ENCODE data around the gene NCAN.
"Not testable (repeated sequence)": the region's sequence is repeated elsewhere in the genome, so short reads cannot be mapped to it uniquely, and the experiment has no call there.

The NCAN gene

DNA sequence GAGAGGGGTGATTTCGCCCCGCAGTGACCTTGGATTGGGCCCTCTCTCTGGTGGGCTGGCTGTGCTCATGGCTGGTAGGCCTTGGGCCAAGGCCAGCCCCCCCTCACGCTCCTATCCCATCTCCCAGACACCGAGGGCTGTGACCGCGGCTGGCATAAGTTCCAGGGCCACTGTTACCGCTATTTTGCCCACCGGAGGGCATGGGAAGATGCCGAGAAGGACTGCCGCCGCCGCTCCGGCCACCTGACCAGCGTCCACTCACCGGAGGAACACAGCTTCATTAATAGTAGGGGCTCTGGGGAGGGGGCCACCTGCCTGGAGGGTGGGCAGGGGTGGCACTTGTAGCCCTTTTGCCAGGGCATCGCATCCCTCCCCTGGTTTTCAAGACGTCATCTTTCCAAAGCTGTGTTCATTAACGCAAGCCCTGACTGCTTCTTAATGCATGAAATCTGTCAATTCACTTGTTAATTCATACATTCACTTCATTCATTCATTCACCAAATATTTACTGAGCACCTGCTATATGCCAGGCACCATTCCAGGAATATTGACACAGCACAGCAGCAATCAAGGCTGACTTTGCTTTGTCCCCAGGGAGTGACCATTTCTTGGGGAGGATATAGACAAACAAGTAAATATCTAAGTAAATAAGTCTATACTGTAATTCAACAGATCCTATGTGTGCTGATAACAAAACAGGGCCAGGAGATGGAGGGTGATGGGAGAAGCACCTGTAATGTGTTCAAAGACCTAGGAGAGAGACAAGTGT, 26.6 kb downstream of the NCAN start:
- no peak overlapping the region for H3K27ac ChIP-seq (ENCODE audit: low read depth in 2 of 2, low read length in 2 of 2)
- no peaks in the 10 kb centered on the region for H3K4me1 ChIP-seq (ENCODE audit: control insufficient read depth in 2 of 2, insufficient read depth in 2 of 2, low read length in 2 of 2)
- H3K4me3 ChIP-seq (ENCODE audit: low read length in 2 of 2), result no peak overlapping the region
- H3K9ac ChIP-seq (ENCODE audit: low read depth in 1 of 2, low read length in 2 of 2), result no peak overlapping the region
- H3K27me3 ChIP-seq (ENCODE audit: control insufficient read depth in 2 of 2, insufficient read depth in 2 of 2, low read length in 2 of 2), result peaks cover 3 to 7% of the 10 kb centered on the region in 2 donors
- peaks cover 6 to 10% of the 10 kb centered on the region in 2 donors for H3K9me3 ChIP-seq (ENCODE audit: control insufficient read depth in 2 of 2, low read length in 2 of 2)
- H3K36me3 ChIP-seq (ENCODE audit: control insufficient read depth in 2 of 2, insufficient read depth in 2 of 2, low read length in 2 of 2), result no peaks in the 10 kb centered on the region

DNA sequence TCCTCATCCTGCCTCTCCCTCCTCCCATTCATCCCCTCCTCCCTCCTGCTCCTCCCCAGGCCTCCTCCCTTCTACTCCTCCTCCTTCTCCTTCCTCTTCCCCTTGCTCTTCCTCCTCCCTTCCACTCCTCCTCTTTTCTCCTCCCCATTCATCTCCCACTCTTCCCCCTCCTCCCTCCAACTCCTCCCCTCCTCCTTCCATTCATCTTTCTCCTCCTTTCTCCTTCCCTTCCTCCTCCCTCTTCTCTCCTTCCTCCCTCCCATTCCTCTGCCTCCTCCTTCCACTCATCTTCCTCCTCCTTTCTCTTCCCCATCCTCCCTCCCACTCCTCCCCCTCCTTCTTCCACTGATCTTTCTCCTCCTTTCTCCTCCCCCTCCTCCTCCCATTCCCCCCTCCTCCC, 27.9 kb downstream of the NCAN start:
- peaks cover 3 to 7% of the 10 kb centered on the region in 2 donors for H3K27me3 ChIP-seq (ENCODE audit: control insufficient read depth in 2 of 2, insufficient read depth in 2 of 2, low read length in 2 of 2)

DNA sequence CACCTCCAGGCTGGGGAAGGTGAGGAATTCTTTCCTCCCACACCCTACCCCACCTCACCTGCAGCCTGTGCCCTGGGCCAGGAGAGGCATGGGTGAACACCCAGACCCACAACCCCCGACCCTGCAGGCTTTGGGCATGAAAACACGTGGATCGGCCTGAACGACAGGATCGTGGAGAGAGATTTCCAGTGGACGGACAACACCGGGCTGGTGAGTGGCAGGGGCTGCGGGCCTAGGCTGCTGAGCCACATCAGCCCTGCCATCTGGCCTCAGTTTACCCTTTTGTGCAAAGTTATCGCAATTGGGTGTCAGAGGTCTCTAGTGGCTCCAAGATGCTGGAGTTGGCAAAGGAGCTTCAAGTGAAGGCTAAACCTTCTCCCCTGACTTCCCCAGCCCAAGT, 28.7 kb downstream of the NCAN start:
- peaks cover 3 to 7% of the 10 kb centered on the region in 2 donors for H3K27me3 ChIP-seq (ENCODE audit: control insufficient read depth in 2 of 2, insufficient read depth in 2 of 2, low read length in 2 of 2)
- H3K36me3 ChIP-seq (ENCODE audit: control insufficient read depth in 2 of 2, insufficient read depth in 2 of 2, low read length in 2 of 2), result no peaks in the 10 kb centered on the region
- H3K4me3 ChIP-seq (ENCODE audit: low read length in 2 of 2), result no peak overlapping the region
- H3K4me1 ChIP-seq (ENCODE audit: control insufficient read depth in 2 of 2, insufficient read depth in 2 of 2, low read length in 2 of 2), result no peaks in the 10 kb centered on the region
- no peak overlapping the region for H3K9ac ChIP-seq (ENCODE audit: low read depth in 1 of 2, low read length in 2 of 2)
- H3K27ac ChIP-seq (ENCODE audit: low read depth in 2 of 2, low read length in 2 of 2), result no peak overlapping the region
- H3K9me3 ChIP-seq (ENCODE audit: control insufficient read depth in 2 of 2, low read length in 2 of 2), result no peaks in the 10 kb centered on the region

More for the DNA sequence above, 27.9 kb downstream of the NCAN start:
- no peaks in the 10 kb centered on the region for H3K36me3 ChIP-seq (ENCODE audit: control insufficient read depth in 2 of 2, insufficient read depth in 2 of 2, low read length in 2 of 2)
- no peak overlapping the region for H3K27ac ChIP-seq (ENCODE audit: low read depth in 2 of 2, low read length in 2 of 2)
- H3K9me3 ChIP-seq (ENCODE audit: control insufficient read depth in 2 of 2, low read length in 2 of 2), result peaks cover 2 to 3% of the 10 kb centered on the region in 2 donors
- no peak overlapping the region for H3K4me3 ChIP-seq (ENCODE audit: low read length in 2 of 2)
- H3K9ac ChIP-seq (ENCODE audit: low read depth in 1 of 2, low read length in 2 of 2), result no peak overlapping the region
- no peaks in the 10 kb centered on the region for H3K4me1 ChIP-seq (ENCODE audit: control insufficient read depth in 2 of 2, insufficient read depth in 2 of 2, low read length in 2 of 2)

DNA sequence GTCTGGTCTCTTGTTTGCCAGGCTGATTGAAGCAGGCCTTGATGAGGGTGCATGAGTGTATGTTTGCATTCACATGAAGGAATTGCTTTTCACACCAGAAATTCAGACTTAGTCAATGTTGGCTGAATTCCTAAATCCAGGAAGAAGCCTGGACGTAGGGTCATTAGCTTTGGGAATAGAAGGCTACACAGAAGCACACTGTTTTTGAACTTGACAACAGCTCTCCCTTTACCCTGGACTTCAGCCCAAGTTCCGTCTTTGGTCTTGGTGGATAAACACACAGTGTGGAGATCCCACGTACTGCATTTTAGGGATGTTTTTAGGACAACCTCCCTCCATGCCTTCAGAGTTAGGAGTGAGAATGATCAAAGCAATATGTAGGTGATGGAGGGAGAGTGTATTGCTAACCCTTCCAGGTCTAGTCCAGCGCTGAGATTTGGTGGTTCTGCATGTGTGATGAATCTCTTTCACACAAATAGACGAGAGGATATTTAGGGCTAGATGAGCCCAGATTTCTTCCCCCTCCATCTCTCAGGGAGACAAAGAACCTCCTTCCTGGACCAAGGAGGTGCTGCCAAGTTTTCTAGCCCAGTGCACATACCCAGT, 38.5 kb downstream of the NCAN start:
- H3K4me1 ChIP-seq (ENCODE audit: control insufficient read depth in 2 of 2, insufficient read depth in 2 of 2, low read length in 2 of 2), result no peaks in the 10 kb centered on the region
- no peak overlapping the region for H3K27ac ChIP-seq (ENCODE audit: low read depth in 2 of 2, low read length in 2 of 2)
- H3K9ac ChIP-seq (ENCODE audit: low read depth in 1 of 2, low read length in 2 of 2), result no peak overlapping the region
- H3K9me3 ChIP-seq (ENCODE audit: control insufficient read depth in 2 of 2, low read length in 2 of 2), result no peaks in the 10 kb centered on the region
- no peak overlapping the region for H3K4me3 ChIP-seq (ENCODE audit: low read length in 2 of 2)
- H3K36me3 ChIP-seq (ENCODE audit: control insufficient read depth in 2 of 2, insufficient read depth in 2 of 2, low read length in 2 of 2), result no peaks in the 10 kb centered on the region
- peaks cover 4 to 8% of the 10 kb centered on the region in 2 donors for H3K27me3 ChIP-seq (ENCODE audit: control insufficient read depth in 2 of 2, insufficient read depth in 2 of 2, low read length in 2 of 2)

DNA sequence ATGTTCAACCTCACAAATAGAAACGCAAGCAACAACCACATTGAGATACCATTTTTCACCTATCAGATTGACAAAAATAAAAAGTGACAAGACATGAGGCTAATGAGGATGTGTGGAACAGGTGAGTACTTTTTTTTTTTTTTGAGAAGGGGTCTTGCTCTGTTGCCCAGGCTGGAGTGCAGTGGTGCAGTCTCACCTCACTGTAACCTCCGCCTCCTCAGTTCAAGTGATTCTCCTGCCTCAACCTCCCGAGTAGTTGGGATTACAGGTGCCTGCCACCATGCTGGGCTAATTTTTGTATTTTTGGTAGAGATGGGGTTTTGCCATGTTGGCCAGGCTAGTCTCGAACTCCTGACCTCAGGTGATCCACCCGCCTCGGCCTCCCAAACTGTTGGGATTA, 41.7 kb downstream of the NCAN start:
- H3K4me3 ChIP-seq (ENCODE audit: low read length in 2 of 2); H3K9me3 ChIP-seq (ENCODE audit: control insufficient read depth in 2 of 2, low read length in 2 of 2); H3K36me3 ChIP-seq (ENCODE audit: control insufficient read depth in 2 of 2, insufficient read depth in 2 of 2, low read length in 2 of 2); H3K9ac ChIP-seq (ENCODE audit: low read depth in 1 of 2, low read length in 2 of 2); H3K4me1 ChIP-seq (ENCODE audit: control insufficient read depth in 2 of 2, insufficient read depth in 2 of 2, low read length in 2 of 2); H3K27ac ChIP-seq (ENCODE audit: low read depth in 2 of 2, low read length in 2 of 2): not testable (repeated sequence)
- peaks cover 6 to 12% of the 10 kb centered on the region in 2 donors for H3K27me3 ChIP-seq (ENCODE audit: control insufficient read depth in 2 of 2, insufficient read depth in 2 of 2, low read length in 2 of 2)

DNA sequence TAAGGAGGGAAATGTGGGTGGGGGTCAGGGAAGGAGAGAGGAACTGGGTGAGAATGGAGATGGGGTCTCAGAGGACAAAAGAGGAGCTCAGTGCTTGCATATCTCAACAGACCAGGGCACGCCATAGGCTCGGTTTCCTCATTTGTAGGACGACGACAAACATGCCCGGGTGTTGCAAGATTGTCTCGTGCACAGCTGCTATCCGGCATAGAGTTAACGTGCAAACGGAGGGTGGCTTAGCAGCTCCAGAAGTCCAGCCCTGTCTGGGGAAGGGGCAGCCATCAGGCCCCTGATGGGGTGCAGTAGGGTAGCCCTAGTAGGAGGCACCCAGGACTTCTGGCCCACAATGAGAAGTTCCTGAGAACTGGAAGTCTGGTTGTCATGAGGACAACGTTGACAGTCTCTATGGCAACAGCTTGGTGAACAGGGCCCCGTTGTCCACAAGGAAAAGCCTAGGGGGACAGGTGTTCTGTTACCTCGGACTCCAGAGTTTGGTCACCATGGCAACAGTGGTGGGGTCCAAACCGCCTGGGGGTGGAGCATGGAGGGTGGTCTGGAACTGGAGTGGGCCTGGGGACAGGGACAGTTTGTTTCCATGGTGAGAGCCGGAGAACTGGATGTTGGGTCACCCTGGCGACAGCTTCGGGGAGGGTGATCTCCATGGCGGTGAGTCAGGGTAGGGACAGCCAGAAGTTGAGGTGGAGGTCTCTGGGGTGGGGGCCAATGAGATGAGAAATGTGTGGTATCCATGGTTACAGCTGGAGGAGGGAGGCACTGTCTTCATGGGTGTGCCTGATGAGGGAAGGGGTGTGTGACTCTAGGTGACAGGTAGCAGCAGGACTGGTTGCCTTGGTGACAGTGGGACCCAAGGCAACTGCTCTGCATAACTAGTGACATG, 44.6 kb downstream of the NCAN start:
- H3K27me3 ChIP-seq (ENCODE audit: control insufficient read depth in 2 of 2, insufficient read depth in 2 of 2, low read length in 2 of 2), result peaks cover 8 to 12% of the 10 kb centered on the region in 2 donors
- no peak overlapping the region for H3K4me3 ChIP-seq (ENCODE audit: low read length in 2 of 2)
- H3K4me1 ChIP-seq (ENCODE audit: control insufficient read depth in 2 of 2, insufficient read depth in 2 of 2, low read length in 2 of 2), result no peaks in the 10 kb centered on the region
- no peak overlapping the region for H3K27ac ChIP-seq (ENCODE audit: low read depth in 2 of 2, low read length in 2 of 2)
- no peaks in the 10 kb centered on the region for H3K36me3 ChIP-seq (ENCODE audit: control insufficient read depth in 2 of 2, insufficient read depth in 2 of 2, low read length in 2 of 2)
- no peak overlapping the region for H3K9ac ChIP-seq (ENCODE audit: low read depth in 1 of 2, low read length in 2 of 2)
- no peaks in the 10 kb centered on the region for H3K9me3 ChIP-seq (ENCODE audit: control insufficient read depth in 2 of 2, low read length in 2 of 2)

DNA sequence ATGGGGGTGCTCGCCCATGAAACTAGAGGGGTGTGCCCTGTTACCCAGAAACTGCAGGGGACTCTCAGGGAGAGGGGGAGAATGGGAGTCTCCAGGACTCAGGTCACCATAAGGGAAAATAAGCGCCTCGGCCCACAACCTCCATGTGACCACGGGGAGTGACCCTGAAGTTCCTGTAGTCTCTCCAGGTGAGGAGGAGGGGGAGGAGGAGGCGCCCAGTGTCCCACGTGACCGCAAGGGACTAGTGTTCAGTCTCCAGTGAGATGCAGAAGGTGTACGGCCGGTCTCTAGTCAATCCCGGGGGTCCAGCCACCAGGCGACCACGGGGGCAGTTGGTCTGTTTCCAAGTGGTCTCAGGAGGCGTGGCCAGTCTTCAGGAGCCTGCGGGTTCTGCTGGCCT, 45.4 kb downstream of the NCAN start:
- Histone ChIP-seq H3K9me3 (ENCODE audit: control insufficient read depth in 2 of 2, low read length in 2 of 2) (no peaks in the 10 kb centered on the region), H3K27me3 (ENCODE audit: control insufficient read depth in 2 of 2, insufficient read depth in 2 of 2, low read length in 2 of 2) (peaks cover 7 to 14% of the 10 kb centered on the region in 2 donors), H3K4me3 (ENCODE audit: low read length in 2 of 2) (no peak overlapping the region), H3K4me1 (ENCODE audit: control insufficient read depth in 2 of 2, insufficient read depth in 2 of 2, low read length in 2 of 2) (no peaks in the 10 kb centered on the region), H3K27ac (ENCODE audit: low read depth in 2 of 2, low read length in 2 of 2) (no peak overlapping the region), H3K36me3 (ENCODE audit: control insufficient read depth in 2 of 2, insufficient read depth in 2 of 2, low read length in 2 of 2) (no peaks in the 10 kb centered on the region), H3K9ac (ENCODE audit: low read depth in 1 of 2, low read length in 2 of 2) (no peak overlapping the region)

DNA sequence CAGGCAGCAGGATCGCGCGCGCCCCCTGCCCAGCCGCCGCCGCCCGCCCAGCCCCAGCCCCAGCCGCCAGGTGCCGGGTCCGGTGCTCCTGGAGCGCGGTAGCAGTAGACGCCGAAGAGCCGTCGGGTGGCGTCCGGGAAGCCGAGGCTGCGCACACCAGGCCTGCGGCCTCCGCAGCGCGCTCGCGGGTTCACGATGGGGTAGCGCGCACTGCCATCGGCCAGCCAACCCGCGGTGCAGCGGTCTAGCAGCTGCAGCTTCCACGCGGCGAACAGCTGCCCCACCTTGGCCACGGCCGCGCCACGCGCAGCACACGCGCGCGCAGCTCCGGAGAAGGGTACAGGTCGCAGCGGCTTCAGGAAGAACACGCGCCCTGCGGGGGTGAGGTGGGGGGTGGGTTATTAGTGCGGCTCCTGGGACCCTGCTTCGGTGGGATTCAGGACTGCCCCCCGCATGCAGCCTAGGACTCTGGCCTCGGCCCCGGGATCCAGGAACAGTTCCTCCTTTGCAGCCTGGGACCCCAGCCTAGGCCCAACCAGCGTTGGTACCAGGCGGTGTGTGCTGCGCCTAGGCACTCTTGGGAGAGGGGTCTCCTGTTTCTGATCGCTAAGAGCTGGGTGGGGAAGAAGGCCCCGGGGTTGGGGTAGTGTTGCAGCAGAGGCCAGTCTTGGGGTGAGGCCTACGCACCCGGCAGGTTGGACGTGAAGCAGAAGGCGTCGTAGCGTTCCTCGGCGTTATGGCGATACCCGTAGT, 46.3 kb downstream of the NCAN start:
- H3K9ac ChIP-seq (ENCODE audit: low read depth in 1 of 2, low read length in 2 of 2), result no peak overlapping the region
- no peak overlapping the region for H3K27ac ChIP-seq (ENCODE audit: low read depth in 2 of 2, low read length in 2 of 2)
- H3K4me3 ChIP-seq (ENCODE audit: low read length in 2 of 2), result no peak overlapping the region
- H3K27me3 ChIP-seq (ENCODE audit: control insufficient read depth in 2 of 2, insufficient read depth in 2 of 2, low read length in 2 of 2), result peaks cover 14 to 18% of the 10 kb centered on the region in 2 donors
- no peaks in the 10 kb centered on the region for H3K4me1 ChIP-seq (ENCODE audit: control insufficient read depth in 2 of 2, insufficient read depth in 2 of 2, low read length in 2 of 2)
- H3K36me3 ChIP-seq (ENCODE audit: control insufficient read depth in 2 of 2, insufficient read depth in 2 of 2, low read length in 2 of 2), result no peaks in the 10 kb centered on the region
- H3K9me3 ChIP-seq (ENCODE audit: control insufficient read depth in 2 of 2, low read length in 2 of 2), result no peaks in the 10 kb centered on the region

DNA sequence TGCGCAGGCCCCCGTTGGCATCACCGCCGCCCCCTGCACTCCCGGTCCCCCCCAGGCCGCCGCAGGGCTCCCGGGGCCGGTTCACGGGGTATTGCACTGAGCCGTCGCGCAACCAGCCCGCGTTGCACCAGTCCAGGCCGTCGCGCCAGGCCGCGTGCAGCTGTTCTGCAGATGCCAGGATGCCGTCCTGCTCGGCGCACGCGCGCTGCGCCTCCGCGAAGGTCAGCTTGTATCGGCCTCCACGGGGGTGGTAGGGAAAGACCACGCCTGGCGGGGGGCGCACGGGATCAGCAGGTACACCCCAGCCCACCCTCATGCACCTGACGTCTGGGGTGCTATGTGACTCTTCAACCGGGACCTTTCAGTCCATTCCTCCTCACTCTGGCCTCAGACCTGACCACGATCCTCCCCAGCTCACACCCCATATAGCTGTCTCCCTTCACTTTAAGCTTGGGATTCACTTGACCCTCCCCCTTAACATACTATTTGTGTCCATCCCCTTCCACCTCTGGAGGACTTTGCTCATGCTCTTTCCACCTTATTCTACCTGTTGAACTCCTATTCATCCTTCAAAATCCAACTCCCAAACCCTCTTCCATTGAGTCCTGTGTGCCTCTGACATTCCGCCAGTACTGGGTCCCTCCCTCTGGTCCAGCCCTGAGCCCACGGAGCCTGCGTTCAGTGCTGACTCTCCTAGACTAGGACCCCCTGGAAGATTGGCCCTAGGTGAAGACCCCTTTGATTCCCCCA, 47.0 kb downstream of the NCAN start:
- peaks cover 16 to 18% of the 10 kb centered on the region in 2 donors for H3K27me3 ChIP-seq (ENCODE audit: control insufficient read depth in 2 of 2, insufficient read depth in 2 of 2, low read length in 2 of 2)
- H3K36me3 ChIP-seq (ENCODE audit: control insufficient read depth in 2 of 2, insufficient read depth in 2 of 2, low read length in 2 of 2), result no peaks in the 10 kb centered on the region
- H3K27ac ChIP-seq (ENCODE audit: low read depth in 2 of 2, low read length in 2 of 2), result no peak overlapping the region
- no peak overlapping the region for H3K9ac ChIP-seq (ENCODE audit: low read depth in 1 of 2, low read length in 2 of 2)
- no peaks in the 10 kb centered on the region for H3K9me3 ChIP-seq (ENCODE audit: control insufficient read depth in 2 of 2, low read length in 2 of 2)
- H3K4me3 ChIP-seq (ENCODE audit: low read length in 2 of 2), result no peak overlapping the region
- no peaks in the 10 kb centered on the region for H3K4me1 ChIP-seq (ENCODE audit: control insufficient read depth in 2 of 2, insufficient read depth in 2 of 2, low read length in 2 of 2)

All from mucosa of rectum (tissue), 2 donors.